Activated B cell treated with CpG ODN at 0.5 μM for 24 hours (primary cell): Measurements from ENCODE around the gene RRP8. TPM values are rescaled to one million over a fixed set of nuclear protein-coding genes. Genes with fewer than 3 reads are reported as not detected.
A peak's percentile ranks its signal among the peaks of the same experiment; 100 is the strongest.

ENCODE experiments used
- ATAC-seq: fragments of 200-7000 bp; cut with Tn5 transposase; one replicate; pipeline ENCODE4 v1.10.0; 2021; ENCODE audit warnings: low read depth, mild to moderate bottlenecking, moderate library complexity
- CTCF ChIA-PET: fragments of 350-600 bp; sonication (Branson Sonifier 250); formaldehyde crosslinking; loops from one replicate; lab custom pipeline; 2021; ENCODE audit warnings: antibody characterized with exemption; lab: Charles Lee
- POLR2A ChIA-PET: fragments of 350-600 bp; sonication (Branson Sonifier 250); formaldehyde crosslinking; loops from one replicate; lab custom pipeline; 2021; ENCODE audit warnings: antibody characterized with exemption; lab: Charles Lee
- DNase-seq: peaks from one replicate; pipeline ENCODE4 v3.0.0; 2022
- H3K27ac Mint-ChIP-seq: one replicate; pipeline ENCODE4 v1.8.0; 2020; ENCODE audit warnings: mixed read lengths
- H3K27me3 Mint-ChIP-seq: one replicate; pipeline ENCODE4 v1.8.0; 2021; ENCODE audit warnings: mixed read lengths
- H3K36me3 Mint-ChIP-seq: one replicate; pipeline ENCODE4 v1.8.0; 2021; ENCODE audit warnings: low read depth, mixed read lengths
- H3K4me1 Mint-ChIP-seq: one replicate; pipeline ENCODE4 v1.8.0; 2021; ENCODE audit warnings: mixed read lengths
- H3K4me3 Mint-ChIP-seq: one replicate; pipeline ENCODE4 v1.8.0; 2020; ENCODE audit warnings: mild to moderate bottlenecking, mixed read lengths
- H3K9me3 Mint-ChIP-seq: one replicate; pipeline ENCODE4 v1.8.0; 2020; ENCODE audit warnings: mixed read lengths
- intact Hi-C: fragments of 100-400 bp; cut with micrococcal nuclease; formaldehyde crosslinking; loops from one replicate; pipeline ENCODE4 v1.15.1; 2024
- total RNA-seq: library from RNA; stranded (reverse); gene quantifications from 2 replicates; pipeline ENCODE4 v1.2.3, GENCODE V29; 2022
- TF ChIP-seq, protein P1 (sequence below): fragments of 200-600 bp; IDR thresholded peaks from one replicate; pipeline ENCODE4 v1.8.0; 2022; ENCODE audit warnings: antibody characterized with exemption, mild to moderate bottlenecking

Gene RRP8
- total RNA-seq, 1 donor from 2014 or later: 29.1 TPM

- TF ChIP-seq, protein P1, sequence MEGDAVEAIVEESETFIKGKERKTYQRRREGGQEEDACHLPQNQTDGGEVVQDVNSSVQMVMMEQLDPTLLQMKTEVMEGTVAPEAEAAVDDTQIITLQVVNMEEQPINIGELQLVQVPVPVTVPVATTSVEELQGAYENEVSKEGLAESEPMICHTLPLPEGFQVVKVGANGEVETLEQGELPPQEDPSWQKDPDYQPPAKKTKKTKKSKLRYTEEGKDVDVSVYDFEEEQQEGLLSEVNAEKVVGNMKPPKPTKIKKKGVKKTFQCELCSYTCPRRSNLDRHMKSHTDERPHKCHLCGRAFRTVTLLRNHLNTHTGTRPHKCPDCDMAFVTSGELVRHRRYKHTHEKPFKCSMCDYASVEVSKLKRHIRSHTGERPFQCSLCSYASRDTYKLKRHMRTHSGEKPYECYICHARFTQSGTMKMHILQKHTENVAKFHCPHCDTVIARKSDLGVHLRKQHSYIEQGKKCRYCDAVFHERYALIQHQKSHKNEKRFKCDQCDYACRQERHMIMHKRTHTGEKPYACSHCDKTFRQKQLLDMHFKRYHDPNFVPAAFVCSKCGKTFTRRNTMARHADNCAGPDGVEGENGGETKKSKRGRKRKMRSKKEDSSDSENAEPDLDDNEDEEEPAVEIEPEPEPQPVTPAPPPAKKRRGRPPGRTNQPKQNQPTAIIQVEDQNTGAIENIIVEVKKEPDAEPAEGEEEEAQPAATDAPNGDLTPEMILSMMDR: no peak
- Mint-ChIP-seq H3K4me3 (no peak overlapping the region), H3K4me1 (peaks cover 9% of the 10 kb centered on the region), H3K9me3 (no peaks in the 10 kb centered on the region), H3K27ac (no peak overlapping the region), H3K27me3 (no peaks in the 10 kb centered on the region), H3K36me3 (peaks cover 44% of the 10 kb centered on the region)
- POLR2A ChIA-PET: interaction anchor here (0.6 to 3.7 kb wide), 14 partner anchors 8 to 214 kb away, joined by 3 to 69 read pairs (median 6); partner anchors contain the start of genes ARFIP2, MRPL17, SMPD1 and TAF10
- DNase-seq: peak; percentile 32
- CTCF ChIA-PET: interaction anchor here (0.6 to 2.7 kb wide), 9 partner anchors 9 to 153 kb away, joined by 3 to 21 read pairs (median 4); partner anchors contain the start of genes MRPL17 and TPP1
- intact Hi-C loops: loop anchor here (5.0 kb wide), 3 partner anchors 72 to 212 kb away; partner anchors contain the start of gene SMPD1
- peak; percentile 41 for ATAC-seq
Observed at GRCh38 chr11:6604081-6604626, 738 bp upstream of the RRP8 start.

DNA sequence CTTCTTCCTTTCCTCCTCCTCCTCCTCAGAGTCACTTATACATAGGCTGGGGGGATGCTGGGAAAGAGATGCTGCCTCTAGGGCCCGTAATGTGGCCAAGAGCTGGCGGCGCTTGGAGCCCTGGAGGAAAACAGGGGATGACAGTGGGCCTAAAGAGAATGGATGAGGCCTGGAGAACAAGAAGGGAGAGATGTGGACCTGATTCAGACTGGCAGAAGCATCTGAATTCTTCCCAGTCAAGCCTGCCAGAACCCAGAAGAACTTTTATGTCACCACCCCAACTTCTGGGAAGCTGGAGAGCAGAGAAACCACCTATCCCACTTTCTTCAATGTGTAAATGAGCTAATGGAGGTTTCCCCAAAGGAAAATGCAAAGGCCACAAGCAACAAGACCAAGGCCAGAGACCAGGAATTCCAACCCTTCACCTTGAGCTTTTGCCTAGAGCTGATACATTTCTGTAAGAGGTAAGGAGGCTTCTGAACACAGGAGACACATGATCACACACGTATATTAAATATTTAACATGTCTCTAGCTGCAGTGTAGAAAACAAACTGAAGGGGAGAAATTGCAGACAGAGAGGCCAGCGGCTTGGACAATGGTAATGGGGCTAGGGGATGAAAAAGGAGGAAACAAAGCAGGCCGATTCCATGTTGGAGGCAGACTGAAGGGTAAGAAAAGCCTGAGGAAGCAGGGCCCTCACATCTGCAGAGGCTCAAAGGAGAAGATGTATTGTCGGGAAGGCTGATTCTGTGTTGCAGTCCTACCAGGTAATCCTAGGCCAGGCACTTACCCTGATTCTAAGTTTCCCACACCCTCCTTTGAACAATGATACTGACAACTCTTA lies 1.1 kb downstream of the RRP8 start:
- Mint-ChIP-seq H3K4me1 (peaks cover 10% of the 10 kb centered on the region), H3K27me3 (no peaks in the 10 kb centered on the region), H3K9me3 (no peaks in the 10 kb centered on the region), H3K27ac (peak overlapping the region; percentile 54), H3K36me3 (peaks cover 42% of the 10 kb centered on the region), H3K4me3 (no peak overlapping the region)
- DNase-seq (no peak), ATAC-seq (no peak)
- ChIA-PET POLR2A (interaction anchor here (0.6 to 3.7 kb wide), 9 partner anchors 10 to 212 kb away, joined by 3 to 69 read pairs (median 5); partner anchors contain the start of genes MRPL17, SMPD1, TAF10 and TPP1), CTCF (interaction anchor here (1.0 to 1.3 kb wide), 2 partner anchors 81 to 155 kb away, joined by 3 read pairs; partner anchors contain the start of gene MRPL17)
- intact Hi-C loops: loop anchor here (5.0 kb wide), 3 partner anchors 70 to 210 kb away; partner anchors contain the start of gene SMPD1
- TF ChIP-seq, protein P1: no peak

DNA sequence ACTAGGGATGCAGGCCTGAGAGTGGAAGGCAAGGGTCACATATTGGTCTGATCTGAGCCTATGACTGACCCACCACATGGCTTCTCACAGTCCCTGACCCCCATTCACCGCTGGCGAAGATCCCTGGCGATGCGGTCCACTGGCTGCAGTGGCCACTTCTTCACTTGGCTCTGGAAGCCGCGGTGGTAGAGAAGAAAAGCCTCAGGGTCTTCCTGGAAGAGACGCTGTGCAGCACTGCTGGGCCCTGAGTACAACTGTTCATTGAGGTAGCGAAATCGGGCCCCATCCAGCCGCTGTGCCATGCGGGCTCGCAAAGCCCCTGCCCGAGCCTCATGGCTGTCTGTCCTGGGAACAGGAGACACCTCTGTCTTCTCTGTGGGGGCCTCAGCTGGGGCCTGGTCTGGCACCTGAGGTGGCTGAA lies 2.4 kb downstream of the RRP8 start:
- DNase-seq: no peak
- no peak overlapping the region for H3K27ac Mint-ChIP-seq
- TF ChIP-seq, protein P1: no peak
- H3K4me3 Mint-ChIP-seq: no peak overlapping the region
- POLR2A ChIA-PET: no interaction called here
- H3K27me3 Mint-ChIP-seq: no peaks in the 10 kb centered on the region
- no peak for ATAC-seq
- H3K36me3 Mint-ChIP-seq: peaks cover 53% of the 10 kb centered on the region
- intact Hi-C loops: loop anchor here (5.0 kb wide), 3 partner anchors 69 to 209 kb away; partner anchors contain the start of gene SMPD1
- CTCF ChIA-PET: no interaction called here
- H3K9me3 Mint-ChIP-seq: no peaks in the 10 kb centered on the region
- H3K4me1 Mint-ChIP-seq: peaks cover 12% of the 10 kb centered on the region

GRCh38 chr11:6599881-6600390 lies 3.5 kb downstream of the RRP8 start:
- POLR2A ChIA-PET: no interaction called here
- intact Hi-C loops: loop anchor here (5.0 kb wide), 3 partner anchors 68 to 208 kb away; partner anchors contain the start of gene SMPD1
- CTCF ChIA-PET: no interaction called here
- Mint-ChIP-seq H3K9me3 (no peaks in the 10 kb centered on the region), H3K36me3 (peaks cover 63% of the 10 kb centered on the region), H3K4me1 (peaks cover 12% of the 10 kb centered on the region), H3K4me3 (no peak overlapping the region), H3K27me3 (no peaks in the 10 kb centered on the region), H3K27ac (no peak overlapping the region)
- TF ChIP-seq, protein P1: no peak
- ATAC-seq: no peak
- DNase-seq: no peak
